MM.1S (cell line): ENCODE measurements around the gene TCF7.

Source experiments
- CTCF ChIP-seq: fragments of 300-600 bp; sonication (generic); IDR thresholded peaks from 2 replicates; pipeline ENCODE4 v1.5.1; 2016; ENCODE audit warnings: antibody characterized with exemption, low read length, mixed read lengths
- EZH2 ChIP-seq: fragments of 300-600 bp; sonication (generic); optimal IDR thresholded peaks from 2 replicates; pipeline ENCODE3; 2017; ENCODE audit warnings: low read depth, mild to moderate bottlenecking, antibody characterized with exemption, low read length, mixed read lengths
- EZH2phosphoT487 ChIP-seq: fragments of 300-600 bp; sonication (generic); IDR thresholded peaks from 2 replicates; pipeline ENCODE4 v1.6.1; 2018; ENCODE audit warnings: antibody characterized with exemption, low read length

- TF ChIP-seq CTCF (no peak), EZH2phosphoT487 (no peak), EZH2 (no peak)
Measured at GRCh38 chr5:134112726-134113362, 1.6 kb upstream of the TCF7 start.
